HG02678 (cell line): ENCODE measurements around the gene PEF1.

Experiments
- ATAC-seq: cut with Tn5 transposase; IDR thresholded peaks from one replicate; pipeline ENCODE4 v1.9.1; 2021; ENCODE audit warnings: mild to moderate bottlenecking, moderate library complexity; ENCODE audit not compliant: unreplicated experiment

PEF1 gene

DNA sequence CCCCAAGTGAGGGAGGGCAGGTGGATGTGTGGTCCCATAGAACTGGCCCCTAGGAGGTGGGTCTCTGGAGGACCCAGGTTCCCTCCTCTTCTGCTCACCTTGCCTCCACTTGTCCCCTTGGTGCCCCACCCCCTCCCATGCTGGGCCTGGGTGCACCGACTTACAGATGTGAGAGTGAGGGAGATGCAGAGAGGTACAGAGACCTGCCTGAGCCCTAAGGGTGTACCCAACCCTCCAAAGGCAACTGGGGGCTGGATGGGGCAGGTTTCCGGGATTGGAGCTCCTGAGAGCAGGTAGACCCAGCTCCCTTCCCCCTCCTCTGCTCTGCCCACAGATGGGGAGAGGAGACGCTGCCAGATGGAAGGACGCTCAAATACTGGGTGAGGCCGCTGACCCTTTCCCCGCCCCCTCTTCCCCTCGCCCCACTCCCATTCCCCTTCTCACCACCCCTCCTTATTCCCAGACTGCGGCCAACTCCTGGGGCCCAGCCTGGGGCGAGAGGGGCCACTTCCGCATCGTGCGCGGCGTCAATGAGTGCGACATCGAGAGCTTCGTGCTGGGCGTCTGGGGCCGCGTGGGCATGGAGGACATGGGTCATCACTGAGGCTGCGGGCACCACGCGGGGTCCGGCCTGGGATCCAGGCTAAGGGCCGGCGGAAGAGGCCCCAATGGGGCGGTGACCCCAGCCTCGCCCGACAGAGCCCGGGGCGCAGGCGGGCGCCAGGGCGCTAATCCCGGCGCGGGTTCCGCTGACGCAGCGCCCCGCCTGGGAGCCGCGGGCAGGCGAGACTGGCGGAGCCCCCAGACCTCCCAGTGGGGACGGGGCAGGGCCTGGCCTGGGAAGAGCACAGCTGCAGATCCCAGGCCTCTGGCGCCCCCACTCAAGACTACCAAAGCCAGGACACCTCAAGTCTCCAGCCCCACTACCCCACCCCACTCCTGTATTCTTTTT is 58.0 kb downstream of the PEF1 start:
- ATAC-seq: no peak

DNA sequence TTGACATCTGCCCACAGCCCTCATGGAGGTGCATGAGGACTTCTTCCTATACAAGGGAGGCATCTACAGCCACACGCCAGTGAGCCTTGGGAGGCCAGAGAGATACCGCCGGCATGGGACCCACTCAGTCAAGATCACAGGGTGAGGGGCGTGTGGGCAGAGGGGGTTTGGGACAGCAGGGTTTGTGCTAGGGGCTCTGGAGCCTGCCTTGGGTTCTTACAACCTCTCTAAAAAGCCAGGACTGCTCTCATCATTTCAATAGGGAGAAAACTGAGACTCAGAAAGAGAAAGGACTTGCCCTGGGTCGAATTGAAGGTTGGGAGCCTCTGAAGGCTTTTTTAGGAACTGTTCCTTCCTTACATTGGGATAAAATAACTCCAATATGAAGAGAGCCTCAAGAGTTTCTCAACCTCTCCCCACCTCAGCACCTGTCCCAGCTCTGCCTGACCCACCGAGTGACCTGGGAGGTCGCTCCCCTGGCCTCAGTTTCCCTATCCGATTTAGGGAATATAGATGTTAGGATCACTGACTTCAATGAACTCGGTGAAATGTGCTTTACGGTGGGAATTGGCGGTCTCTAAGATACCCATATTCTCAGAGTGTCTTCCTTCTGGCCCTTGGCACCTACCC is 58.8 kb downstream of the PEF1 start:
- no peak for ATAC-seq

DNA sequence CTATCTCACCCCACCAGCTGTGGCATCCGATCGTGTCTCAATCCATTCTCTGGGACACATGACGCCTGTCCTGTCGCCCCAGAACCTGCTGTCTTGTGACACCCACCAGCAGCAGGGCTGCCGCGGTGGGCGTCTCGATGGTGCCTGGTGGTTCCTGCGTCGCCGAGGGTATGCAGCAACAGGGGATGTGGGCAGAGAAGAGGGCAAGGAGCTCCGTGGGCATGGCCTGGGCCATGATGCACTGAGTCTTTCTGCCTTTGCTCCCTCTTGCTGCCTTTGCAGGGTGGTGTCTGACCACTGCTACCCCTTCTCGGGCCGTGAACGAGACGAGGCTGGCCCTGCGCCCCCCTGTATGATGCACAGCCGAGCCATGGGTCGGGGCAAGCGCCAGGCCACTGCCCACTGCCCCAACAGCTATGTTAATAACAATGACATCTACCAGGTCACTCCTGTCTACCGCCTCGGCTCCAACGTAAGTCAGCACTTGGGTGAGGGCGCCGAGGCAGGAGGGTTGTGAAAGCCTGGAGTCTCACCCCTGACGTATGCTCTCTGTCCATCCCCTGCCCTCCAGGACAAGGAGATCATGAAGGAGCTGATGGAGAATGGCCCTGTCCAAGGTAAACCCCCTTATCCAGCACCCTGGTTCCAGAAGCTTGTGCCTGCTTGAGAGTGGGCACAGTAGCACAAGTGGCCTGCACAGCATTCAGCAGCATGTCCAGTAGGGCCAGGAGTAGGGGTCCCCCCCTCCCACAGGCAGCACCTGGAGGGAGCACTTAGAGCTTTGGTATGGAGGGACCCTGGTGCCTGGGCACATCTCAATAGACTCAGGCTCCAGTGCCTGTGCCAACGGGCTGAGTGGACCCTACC is 59.6 kb downstream of the PEF1 start:
- no peak for ATAC-seq

DNA sequence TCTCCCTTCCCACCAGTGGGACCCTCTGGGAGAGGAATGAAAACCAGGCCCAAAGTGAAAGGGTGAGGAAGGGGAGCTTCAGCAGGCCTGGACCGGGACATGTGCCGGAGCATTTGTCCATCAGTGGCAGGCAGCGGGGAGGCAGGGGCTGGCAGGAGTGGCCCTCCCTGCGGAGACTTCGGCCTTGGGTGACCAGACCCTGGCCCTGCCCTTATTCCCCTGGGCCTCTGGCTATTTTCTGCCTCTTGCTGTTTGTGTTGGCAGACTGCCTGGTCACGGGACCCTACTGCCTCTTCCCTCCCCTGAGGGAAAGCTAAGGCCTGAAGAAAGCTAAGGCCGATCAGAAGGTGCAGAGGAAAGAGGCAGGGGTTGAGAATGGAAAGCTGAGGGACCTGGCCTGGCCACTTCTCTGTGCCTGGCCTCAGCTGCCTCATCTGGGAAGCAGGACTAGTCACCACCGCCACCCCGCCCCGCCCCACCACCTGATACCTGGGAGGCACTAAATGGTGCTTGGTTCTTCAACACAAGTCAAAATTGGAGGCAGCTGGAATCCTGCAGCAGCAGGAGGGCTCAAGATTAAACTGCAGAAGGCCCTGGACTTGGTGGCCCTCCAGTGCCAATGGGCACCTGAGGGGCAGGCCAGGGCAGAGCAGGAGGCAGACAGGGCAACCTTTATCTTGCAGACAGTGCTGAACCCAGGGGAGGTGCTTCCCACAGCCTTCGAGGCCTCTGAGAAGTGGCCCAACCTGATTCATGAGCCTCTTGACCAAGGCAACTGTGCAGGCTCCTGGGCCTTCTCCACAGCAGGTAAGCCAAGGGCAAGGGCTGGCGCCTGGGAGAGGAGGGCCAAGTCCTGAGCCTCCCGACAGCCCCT is 60.4 kb downstream of the PEF1 start:
- no peak for ATAC-seq

DNA sequence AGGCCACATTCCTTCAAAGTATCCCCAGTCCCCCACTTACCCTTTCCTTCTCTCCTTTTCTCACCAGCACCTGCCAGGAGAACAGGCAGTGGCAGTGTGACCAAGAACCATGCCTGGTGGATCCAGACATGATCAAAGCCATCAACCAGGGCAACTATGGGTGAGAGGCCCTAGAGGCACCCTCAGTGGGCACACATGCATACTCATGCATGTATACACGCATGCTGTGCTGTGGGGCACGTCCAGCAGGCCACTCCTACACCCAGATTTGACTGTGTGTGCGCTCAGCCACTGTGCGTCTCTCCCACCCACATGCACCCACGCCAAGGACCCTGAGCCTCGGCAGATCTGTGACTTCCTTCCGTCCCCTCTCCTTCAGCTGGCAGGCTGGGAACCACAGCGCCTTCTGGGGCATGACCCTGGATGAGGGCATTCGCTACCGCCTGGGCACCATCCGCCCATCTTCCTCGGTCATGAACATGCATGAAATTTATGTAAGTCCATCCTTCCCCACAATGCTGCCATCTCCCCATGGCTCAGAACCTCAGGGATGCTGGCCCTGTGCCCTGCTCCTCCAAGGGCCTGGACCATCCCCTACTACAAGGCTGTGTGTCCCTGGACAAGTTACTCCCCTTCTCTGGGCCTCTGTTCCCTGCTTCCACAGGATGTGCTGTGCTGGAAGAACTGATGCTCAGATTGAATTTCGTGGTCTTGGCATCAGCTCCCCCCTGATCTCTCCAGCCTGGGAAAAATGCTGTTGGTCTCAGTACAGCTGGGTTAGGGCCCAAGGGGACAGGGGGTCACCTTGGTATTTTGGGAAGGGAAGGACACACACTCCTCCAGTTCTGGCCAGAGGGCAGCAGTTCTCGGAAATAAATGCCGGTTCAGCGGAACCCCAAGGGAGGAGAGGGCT is 61.3 kb downstream of the PEF1 start:
- ATAC-seq: no peak

DNA sequence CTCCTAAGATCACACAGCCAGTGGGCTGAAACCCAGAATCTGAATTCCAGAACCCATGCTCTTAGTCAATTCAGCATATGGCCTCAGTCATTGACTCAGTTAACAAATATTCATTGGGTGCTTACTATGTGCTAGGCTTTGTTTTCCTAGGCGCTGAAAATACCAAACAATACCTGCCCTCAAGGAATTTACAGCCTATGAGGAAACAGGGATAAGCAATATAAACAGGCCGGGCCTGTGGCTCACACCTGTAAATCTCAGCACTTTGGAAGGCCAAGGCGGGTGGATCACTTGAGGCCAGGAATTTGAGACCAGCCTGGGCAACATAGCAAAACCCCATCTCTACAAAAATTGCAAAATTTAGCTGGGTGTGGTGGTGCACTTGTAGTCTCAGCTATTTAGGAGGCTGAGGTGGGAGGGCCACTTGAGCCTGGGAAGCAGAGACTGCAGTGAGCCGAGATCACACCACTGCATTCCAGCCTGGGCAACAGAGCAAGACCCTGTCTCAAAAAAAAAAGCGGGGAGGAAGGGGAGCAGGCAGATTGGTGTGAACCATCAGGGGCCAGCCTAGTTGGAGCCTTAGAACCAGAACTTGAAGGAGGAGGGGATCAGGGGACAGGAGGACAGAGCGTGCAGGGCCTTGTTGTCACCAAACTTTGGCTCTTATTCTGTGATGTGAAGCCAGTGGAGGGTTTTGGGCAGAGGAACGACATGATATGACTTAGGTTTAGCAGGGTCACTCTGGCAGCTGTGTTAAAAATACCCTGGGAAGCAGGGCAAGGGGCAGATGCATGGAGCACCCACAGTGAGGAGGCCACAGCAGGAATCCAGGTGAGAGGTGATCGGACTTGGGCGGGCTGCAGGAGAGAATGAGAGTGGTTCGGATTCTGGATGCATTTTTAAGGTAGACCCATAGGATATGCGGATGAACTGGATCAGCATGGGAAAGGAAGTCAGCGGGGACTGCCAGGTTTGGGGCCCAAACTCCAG is 62.6 kb downstream of the PEF1 start:
- ATAC-seq: no peak

DNA sequence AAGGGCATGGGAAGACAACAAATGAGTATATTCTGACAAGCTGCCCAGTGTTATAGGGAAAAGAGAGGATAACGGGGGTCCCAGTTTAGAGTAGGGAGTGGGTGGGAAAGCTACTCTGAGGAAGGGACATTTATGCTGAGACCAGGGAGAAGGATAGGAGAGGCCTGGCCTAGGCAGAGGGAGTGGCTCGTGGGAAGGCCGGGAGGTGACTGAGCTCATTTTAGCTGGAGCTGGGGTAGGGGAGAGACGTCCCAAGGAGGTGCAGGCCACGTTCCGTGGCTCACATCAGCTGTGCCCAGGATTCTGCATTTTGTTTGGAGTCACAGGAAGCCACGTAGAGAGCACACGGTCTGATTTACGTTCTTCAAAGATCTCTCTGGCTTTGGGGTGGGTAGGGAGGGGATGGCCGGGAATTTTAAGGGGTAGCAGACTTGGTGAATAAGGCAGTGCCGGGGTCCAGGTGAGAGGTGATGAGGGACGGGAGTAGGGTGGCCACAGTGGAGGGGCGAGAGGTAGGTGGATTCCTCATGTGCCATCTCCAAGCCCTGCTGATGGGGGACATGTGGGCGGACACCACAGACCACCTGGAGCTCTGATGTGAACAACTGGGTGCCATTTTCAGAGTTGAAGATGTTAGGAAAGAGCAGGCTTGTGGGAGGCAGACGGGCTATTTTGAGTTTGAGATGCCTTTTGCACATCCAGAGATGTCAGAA is 63.6 kb downstream of the PEF1 start:
- ATAC-seq: no peak

DNA sequence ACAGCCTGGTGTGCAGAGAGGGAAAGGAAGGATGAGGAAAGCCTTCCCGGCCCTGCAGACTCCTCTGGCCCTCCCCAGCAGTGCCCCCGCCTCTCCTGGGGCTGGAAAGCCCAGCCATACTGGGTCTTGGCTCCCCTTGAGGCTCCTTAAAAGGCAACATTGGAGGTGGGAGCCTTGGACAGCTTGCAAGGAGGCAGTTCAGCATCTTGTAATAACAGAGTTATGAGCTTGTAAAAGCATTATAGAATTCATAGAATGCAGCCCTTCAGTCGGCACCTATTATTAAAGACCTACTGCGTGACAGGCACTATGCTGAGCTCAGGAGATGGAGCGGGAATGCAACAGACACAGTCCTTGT is 64.2 kb downstream of the PEF1 start:
- ATAC-seq: no peak
